ENCODE measurements around the gene COPA.

COPA gene

DNA sequence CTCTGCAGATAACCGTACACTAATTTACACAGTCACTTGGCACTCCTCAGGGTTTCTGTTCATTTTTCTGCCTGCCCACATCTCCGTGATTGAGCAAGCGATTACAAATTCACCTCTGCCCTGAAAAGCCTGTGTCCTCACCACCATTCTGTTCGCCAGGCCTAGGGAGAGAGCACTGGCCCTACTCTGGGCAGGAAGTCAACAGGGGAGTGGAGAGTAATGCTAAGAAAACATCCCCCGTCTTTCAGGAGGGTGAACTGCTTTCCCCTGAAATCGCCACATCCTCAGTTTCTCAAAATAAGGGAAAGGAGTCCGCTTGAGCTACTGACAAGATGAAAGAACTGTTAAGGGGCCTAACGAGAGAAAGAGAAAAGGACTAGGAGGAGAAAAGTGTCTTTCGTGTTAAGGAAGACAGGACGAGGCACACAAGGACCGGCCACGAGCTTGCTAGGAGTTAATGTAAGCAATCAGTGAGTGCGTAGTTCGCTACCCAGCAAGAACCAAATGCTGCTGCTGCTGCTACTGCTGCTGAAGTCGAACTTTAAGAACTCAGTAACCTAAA lies 58.7 kb downstream of the COPA start:
- no peak for DNase-seq (ENCODE audit: low read depth)
- peak overlapping the region; percentile 96 for H3K4me3 ChIP-seq (ENCODE audit: low read depth, low read length)
- in situ Hi-C loops (cut with HindIII; ENCODE audit: low sequenced_read_pairs), result no loop called here
- TF ChIP-seq, protein P1, sequence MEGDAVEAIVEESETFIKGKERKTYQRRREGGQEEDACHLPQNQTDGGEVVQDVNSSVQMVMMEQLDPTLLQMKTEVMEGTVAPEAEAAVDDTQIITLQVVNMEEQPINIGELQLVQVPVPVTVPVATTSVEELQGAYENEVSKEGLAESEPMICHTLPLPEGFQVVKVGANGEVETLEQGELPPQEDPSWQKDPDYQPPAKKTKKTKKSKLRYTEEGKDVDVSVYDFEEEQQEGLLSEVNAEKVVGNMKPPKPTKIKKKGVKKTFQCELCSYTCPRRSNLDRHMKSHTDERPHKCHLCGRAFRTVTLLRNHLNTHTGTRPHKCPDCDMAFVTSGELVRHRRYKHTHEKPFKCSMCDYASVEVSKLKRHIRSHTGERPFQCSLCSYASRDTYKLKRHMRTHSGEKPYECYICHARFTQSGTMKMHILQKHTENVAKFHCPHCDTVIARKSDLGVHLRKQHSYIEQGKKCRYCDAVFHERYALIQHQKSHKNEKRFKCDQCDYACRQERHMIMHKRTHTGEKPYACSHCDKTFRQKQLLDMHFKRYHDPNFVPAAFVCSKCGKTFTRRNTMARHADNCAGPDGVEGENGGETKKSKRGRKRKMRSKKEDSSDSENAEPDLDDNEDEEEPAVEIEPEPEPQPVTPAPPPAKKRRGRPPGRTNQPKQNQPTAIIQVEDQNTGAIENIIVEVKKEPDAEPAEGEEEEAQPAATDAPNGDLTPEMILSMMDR (IDR thresholded peaks at IDR 0.05; ENCODE audit: low read depth, low read length, missing control alignments), result no peak

DNA sequence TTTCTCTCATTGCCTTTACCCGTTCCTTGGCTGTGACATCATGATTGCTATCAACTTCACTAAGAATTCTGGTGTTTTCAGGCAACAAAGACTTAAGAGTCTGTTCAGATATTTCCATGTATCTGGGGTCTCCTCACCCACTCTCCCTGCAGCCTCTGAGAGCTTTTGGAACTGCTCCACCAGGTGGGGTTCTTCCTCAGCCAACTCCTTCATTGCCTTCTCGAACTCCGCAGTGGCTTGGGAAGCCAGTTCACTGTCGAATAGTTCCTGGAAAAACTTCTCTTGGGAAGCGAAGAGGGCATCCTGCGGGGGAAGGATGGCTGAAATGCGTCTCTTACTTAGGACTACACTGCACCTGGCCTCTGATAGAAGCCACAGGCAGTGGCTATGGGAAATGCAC lies 60.2 kb downstream of the COPA start:
- in situ Hi-C loops (cut with HindIII; ENCODE audit: low sequenced_read_pairs), result no loop called here
- TF ChIP-seq, protein P1 (IDR thresholded peaks at IDR 0.05; ENCODE audit: low read depth, low read length, missing control alignments), result no peak

DNA sequence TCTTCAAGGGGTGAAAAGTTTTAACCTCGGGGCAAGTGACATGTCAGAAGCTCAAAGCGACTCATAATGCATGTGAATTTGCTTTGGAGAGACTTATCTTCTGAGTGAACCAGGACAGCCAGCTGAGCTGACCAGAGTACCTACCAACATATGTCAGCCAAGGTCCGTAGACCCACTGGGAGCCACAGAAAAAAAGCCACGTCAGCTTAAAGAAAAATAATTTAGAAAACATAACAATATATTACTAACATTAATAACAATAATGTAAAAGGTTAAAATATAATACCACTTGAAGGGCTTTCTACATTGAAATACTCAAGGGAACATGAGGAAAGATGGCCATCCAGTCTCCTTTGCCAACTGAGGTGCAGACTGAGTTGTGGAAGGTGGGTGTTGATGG lies 65.1 kb downstream of the COPA start:
- in situ Hi-C loops (cut with HindIII; ENCODE audit: low sequenced_read_pairs), result loop anchor here (5.0 kb wide), 1 partner anchor 49 kb away; no protein-coding TSS in a partner anchor
- no peak overlapping the region for H3K4me3 ChIP-seq (ENCODE audit: low read depth, low read length)
- TF ChIP-seq, protein P1 (IDR thresholded peaks at IDR 0.05; ENCODE audit: low read depth, low read length, missing control alignments), result no peak
- DNase-seq (ENCODE audit: low read depth), result no peak

More for the DNA sequence above, 60.2 kb downstream of the COPA start:
- no peak overlapping the region for H3K4me3 ChIP-seq (ENCODE audit: low read depth, low read length)
- DNase-seq (ENCODE audit: low read depth), result no peak

DNA sequence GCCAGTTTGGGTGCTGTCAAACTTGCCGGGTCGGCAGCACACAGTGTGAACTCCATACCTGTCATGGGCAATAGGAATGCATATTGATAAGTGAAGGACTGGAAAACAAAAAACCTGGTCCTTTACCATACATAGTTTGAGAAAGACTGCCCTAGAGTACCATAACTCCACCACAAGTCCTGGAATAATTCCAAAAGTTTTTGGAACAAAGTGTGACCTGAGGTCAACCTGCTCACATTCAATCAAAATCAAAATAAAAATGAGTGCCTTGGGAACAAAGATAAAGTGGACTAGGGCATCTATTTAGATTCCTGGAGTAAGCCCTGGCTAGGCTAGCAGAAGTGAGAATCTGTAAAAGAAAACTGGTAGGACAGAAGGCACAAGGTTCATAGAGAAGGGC lies 65.7 kb downstream of the COPA start:
- no peak overlapping the region for H3K4me3 ChIP-seq (ENCODE audit: low read depth, low read length)
- DNase-seq (ENCODE audit: low read depth), result no peak
- in situ Hi-C loops (cut with HindIII; ENCODE audit: low sequenced_read_pairs), result loop anchor here (5.0 kb wide), 1 partner anchor 50 kb away; no protein-coding TSS in a partner anchor
- TF ChIP-seq, protein P1 (IDR thresholded peaks at IDR 0.05; ENCODE audit: low read depth, low read length, missing control alignments), result no peak

DNA sequence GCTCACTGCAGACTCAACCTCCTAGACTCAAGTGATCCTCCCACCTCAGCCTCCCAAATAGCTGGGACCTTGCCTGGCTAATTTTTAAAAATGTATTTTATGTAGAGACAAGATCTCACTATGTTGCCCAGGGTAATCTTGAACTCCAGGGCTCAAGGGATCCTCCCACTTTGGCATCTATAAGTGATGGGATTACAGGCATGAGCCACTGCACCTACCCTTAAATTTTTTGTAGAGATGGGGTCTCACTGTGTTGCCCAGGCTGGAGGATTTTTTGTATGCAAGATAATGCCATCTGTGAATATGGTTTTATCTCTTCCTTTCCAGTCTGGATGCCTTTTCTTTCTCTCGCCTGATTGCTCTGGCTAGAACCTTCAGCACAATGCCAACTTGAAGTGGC lies 72.0 kb downstream of the COPA start:
- in situ Hi-C loops (cut with HindIII; ENCODE audit: low sequenced_read_pairs), result no loop called here
- no peak overlapping the region for H3K4me3 ChIP-seq (ENCODE audit: low read depth, low read length)
- TF ChIP-seq, protein P1 (IDR thresholded peaks at IDR 0.05; ENCODE audit: low read depth, low read length, missing control alignments), result no peak
- DNase-seq (ENCODE audit: low read depth), result no peak

DNA sequence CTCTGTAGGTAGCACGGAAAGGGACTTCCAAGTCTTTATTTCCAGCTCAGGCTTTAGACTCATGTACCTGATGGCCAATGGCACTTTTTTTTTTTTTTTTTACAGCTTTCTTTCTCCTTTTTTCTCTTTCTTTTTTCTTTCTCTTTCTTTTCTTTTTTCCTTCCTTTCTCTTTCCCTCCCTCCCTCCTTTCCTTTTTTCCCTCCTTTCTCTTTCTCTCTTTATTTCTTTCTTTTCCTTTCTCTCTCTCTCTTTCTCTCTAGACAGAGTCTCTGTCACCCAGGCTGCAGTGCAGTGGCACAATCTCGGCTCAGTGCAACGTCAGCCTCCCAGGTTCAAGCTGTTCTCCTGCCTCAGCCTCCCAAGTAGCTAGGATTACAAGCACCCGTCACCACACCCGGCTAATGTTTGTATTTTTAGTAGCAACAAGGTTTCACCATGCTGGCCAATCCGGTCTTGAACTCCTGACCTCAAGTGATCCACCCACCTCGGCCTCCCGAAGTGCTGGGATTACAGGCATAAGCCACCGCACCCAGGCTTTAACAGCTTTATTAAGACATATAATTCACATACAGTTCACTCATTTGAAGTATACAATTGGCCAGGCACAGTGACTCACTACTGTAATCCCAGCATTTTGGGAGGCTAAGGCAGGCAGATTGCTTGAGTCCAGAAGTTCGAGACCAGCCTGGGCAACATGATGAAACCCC lies 75.6 kb downstream of the COPA start:
- TF ChIP-seq, protein P1 (IDR thresholded peaks at IDR 0.05; ENCODE audit: low read depth, low read length, missing control alignments), result no peak
- in situ Hi-C loops (cut with HindIII; ENCODE audit: low sequenced_read_pairs), result no loop called here
- no peak for DNase-seq (ENCODE audit: low read depth)
- no peak overlapping the region for H3K4me3 ChIP-seq (ENCODE audit: low read depth, low read length)

Measured in astrocyte of the cerebellum (primary cell).